Activated CD4-positive, alpha-beta T cell treated with anti-CD3 and anti-CD28 coated beads, Interleukin-2, amount 50 U/mL, for 16 hours (primary cell): ENCODE data around the gene ENTPD5.
A peak's percentile ranks its signal among the peaks of the same experiment; 100 is the strongest.
"Not testable (repeated sequence)": the region's sequence is repeated elsewhere in the genome, so short reads cannot be mapped to it uniquely, and the experiment has no call there.

ENCODE experiments used
- DNase-seq: peaks from one replicate; pipeline ENCODE4 v3.0.0-alpha.2; 2020

ENTPD5 gene

DNA sequence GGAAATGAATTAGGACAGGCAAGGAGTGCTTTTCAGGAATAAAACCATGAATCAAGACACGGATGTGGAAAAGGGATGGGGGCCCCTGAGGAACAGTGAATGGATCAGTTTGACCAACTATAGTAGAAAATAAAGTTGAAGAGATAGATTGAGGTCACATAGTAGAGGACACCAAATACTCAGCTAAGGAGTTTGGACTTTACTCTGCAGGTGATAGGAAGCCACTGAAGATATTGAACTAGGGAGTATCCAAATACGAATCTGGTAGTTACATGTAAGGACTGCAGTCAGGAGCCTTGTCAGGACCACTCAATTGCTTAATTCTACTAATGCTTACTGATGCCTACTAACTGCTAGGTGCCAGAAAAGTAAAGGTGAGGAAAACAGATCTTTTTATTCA, 20.4 kb downstream of the ENTPD5 start:
- no peak for DNase-seq

DNA sequence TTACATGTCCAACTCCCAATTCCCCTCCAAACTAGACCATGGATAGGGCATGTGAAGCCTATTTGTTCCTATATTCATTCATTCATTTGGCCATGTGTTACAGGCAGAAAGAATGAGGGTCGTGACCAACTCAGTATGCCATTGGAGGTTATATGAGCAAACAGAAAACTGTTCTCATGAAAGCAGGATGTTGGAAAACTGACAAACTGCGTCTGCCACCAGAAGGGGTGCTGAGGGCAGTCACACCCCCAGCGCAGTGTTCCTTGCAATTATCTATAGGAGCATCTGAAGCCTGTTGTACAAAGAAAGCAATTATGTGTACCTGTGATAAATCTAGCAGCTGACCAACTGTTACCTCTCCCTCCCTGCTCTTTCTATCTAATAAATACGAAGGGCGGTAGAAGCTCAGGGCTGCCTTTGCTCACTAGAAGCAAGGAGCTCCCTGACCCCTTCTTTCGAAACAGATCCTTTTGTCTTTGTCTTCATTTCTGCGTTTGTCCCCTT, 21.1 kb downstream of the ENTPD5 start:
- no peak for DNase-seq

DNA sequence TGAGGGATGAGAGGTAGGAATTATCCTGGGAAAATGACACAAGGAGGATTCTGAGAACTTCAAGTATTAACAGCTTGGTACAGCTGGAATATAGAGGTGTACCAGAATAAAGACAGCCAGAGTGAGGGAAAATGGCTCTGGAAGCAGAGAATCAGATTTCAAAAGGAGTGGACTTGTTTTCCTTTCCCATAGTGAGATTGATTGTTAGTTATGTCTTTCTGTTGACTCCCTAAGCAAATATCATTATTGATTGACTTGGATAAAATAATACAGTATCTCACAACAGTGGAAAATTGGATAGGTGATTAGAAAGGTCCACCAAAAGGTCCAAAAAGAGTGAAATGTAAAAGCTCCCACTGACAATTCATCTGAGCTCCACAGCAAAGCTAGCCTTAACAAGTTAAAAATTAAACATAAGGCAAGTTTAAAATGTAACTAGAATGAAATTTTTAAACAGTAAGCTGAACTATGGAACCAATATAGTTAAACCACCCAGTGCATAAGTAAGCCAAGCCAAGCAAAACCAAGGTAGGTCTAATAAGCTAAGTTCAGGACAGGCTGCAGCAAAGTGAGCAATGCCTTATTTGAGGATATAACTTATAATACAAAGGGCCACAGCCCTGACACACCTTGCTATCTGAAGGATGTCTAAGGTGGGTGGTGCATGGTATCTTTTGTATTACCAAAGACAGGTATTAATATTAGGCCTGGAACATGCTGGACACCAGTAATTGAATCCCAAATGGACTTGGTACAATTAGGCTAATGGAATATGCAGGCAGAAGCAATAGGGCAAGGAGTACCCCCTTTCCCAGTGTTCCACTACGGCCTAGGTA, 21.8 kb downstream of the ENTPD5 start:
- DNase-seq, result no peak

DNA sequence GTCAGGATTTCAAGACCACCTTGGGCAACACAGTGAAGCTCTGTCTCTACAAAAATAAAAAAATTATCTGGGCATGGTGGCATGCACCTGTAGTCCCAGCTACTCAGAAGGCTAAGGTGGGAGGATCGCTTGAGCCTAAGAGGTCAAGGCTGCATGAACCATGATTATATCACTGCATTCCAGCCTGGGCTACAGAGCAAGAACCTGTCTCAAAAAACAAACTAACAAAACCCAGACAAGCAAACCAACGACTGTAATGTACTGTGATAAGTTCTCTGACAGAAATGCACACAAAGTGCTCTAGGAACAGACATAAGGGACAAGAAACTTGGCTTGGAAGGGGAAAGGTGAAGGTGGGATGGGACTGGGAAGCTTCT, 22.4 kb downstream of the ENTPD5 start:
- no peak for DNase-seq

DNA sequence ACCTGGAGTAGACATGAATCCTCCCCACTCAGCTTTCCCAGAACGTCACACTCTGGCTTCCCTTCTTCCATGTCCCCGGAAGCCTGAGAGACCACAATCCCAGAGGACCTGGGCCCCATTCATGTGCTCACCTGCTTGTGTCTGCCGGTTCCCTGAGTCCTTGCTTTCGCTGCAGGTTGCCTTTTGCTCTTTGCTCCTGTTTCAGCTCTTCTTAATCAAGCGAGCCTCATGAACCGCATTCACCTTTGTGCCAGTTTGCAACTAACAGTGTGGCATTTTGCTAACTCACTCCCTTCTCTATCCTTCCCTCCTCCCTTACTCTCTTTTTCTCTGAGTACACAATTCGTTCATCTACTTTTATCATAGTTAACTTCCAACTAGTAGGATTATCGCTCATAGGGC, 23.1 kb downstream of the ENTPD5 start:
- DNase-seq, result no peak

DNA sequence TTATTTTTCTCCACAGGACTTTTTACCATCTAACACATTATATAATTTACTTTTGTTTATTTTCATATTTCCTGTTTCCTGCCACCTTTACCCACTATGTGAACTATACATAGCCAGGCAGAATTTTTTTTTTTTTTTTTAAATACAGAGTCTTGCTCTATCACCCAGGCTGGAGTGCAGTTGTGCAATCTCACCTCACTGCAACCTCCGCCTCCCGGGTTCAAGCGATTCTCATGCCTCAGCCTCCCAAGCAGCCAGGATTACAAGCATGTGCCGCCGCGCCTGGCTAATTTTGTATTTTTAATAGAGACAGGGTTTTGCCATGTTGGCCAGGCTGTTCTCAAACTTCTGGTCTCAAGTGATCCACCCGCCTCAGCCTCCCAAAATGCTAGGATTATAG, 24.2 kb downstream of the ENTPD5 start:
- not testable (repeated sequence) for DNase-seq

DNA sequence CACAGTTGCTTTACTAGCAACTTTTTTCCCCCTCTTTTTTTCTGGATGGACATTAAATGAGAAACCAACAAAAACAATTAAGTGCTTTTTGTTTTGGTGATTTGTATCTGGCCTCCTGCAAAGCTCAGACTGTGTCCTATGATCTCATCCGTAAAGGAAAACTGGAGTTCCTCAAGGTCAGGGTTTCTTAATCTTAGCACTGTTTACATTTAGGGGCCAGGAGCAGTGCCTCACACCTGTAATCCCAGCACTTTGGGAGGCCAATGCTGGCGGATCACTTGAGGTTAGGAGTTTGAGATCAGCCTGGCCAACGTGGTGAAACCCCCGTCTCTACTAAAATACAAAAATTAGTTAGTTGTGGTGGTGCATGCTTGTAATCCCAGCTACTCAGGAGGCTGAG, 28.0 kb downstream of the ENTPD5 start:
- no peak for DNase-seq

DNA sequence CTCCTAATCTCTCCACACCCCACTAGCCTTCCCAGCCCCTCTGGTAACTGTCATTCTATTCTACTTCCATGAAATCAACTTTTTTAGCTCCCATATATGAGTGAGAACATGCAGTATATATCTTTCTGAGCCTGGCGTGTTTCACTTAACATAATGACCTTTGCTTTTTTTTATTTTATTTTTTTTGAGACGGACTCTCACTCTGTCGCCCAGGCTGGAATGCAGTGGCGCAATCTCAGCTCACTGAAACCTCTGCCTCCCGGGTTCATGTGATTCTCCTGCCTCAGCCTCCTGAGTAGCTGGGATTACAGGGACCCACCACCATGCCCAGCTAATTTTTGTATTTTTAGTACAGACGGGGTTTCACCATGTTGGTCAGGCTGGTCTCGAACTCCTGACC, 30.4 kb downstream of the ENTPD5 start:
- not testable (repeated sequence) for DNase-seq

DNA sequence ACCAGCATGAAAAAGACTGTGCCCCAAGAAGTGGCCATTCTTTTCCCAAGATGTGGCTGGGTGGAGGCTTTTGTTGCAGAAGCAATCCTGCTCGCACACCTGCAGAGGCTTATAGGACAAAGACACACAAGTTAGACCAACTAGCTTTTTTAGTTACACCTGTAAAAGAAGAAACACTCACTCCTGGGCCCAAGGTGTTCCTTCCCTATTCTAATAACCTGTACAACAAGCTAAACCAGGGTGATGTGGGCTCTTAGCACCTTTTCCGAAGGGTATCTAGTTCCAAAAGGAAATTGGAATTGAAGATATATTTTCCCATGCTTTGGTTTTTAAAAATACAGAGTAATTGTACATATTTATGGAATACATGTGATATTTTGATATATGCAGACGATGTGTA, 31.0 kb downstream of the ENTPD5 start:
- no peak for DNase-seq

DNA sequence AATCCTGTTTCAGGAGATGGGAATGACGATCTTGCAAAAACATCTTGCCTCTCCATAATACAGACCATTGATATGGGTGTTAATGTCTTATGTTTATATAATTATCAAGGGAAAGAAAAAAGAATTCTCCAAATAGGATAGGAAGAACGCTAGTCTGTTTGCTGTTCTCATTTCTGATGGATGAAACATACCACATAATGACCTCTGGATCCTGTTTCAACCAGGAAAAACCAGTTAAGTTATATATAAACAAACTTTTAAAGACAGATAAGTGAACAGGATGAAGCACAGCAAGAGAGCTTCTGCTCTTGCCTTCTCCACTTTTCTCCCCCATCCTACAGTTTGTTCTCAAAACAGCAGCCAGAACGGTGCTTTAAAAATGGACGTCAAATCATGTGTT, 41.2 kb downstream of the ENTPD5 start:
- DNase-seq, result no peak

DNA sequence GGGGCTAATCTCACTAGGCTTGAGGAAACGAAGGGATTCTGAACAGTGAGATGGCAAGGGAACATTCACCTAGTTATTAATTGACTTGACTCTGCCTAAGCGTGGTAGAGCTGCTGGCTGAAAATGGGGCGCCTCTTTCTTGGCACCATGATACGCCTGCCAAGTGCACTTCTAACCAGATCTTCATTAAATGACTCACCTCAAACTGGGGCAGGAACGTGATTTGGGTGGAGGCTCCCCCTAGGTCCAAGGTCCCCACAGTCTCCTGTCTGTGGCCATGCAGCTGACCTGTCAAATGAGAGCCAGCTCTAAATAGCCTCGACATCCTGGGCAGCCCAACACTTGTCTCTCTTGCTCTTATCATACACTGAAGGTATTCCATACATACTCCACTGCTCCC, 43.0 kb downstream of the ENTPD5 start:
- no peak for DNase-seq

DNA sequence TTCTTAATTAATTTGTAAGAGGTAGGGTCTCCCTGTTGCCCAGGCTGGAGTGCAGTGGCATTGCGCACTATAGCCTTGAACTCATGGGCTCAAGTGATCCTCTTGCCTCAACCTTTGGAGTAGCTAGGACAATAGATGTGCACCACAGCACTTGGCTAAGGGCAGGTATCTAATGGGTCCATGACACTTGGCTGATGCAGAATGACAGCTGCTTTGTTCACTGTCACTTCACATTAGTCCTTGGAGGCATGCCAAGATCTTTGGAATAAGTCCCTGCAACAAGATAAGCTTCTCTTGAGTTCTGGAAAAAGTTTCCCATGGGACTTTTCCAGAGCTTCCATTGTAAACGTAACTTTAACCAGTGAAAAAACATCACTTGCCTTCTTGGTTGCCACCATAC, 45.6 kb downstream of the ENTPD5 start:
- DNase-seq, result no peak

DNA sequence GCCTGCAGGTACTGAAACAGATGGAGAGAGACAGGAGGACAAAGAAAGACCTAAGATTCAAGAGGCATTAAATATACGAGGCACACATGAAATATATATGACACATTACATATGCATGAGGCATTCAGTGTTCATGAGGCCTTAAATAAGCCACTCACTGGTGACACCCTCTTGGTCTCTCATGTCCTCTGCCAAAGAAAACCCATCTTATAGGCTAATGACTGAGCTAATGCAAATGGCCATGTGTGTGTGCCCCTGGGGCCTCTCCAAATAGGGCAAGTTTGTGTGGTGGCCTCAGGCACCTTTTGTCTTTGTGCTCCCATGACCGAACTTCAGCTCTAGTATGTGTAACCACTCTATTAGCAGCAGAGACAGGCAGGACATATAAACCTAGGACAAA, 50.2 kb downstream of the ENTPD5 start:
- DNase-seq, result no peak

DNA sequence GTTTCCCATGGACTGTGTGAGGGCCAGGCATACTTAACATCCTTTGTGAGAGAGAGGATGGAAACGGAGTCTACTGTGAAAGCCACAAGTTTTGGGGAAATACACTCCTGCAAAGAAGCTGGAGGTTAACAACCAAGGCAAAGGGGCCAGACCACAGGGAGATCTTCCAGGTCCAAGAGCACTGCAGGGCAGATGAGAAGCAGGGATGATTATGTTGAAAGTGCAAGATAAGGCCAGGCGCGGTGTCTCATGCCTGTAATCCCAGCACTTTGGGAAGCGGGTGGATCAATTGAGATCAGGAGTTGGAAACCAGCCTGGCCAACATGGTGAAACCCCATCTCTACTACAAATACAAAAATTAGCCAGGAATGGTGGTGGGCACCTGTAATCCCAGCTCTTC, 53.9 kb downstream of the ENTPD5 start:
- no peak for DNase-seq

DNA sequence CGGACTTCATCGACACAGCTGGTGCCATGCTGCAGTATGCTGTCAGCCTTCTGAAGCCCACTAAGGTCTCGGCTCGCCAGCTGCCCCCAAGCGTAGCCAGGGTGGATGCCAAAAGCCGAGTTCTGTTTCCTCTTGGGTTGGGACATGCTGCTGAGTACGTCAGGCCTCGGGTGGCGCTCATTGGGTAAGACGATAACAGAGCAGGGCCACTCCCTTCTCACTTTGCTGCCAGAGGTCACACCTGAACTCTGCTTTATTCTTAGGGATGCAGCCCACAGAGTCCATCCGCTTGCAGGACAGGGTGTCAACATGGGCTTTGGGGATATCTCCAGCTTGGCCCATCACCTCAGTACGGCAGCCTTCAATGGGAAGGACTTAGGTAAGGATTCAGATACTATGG, 57.9 kb downstream of the ENTPD5 start:
- no peak for DNase-seq

DNA sequence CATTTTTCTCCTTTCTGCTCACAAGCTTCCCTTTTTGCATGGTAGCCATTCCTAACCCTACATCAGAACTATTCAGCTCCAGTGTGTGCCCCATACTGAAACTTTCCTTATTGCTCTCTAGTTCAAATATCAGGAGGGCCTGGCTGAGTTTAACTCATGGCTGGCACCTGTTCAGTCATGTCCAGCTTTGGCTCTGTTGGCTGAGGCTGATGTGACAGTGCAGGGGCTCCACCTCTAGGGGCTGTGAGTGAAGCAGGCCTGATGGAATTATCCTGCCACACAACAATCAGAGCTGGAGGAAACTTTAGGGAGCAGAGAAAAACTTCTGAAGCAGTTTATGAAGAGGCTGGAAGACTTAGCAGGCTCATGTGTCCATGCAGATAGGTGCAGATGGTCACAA, 60.5 kb downstream of the ENTPD5 start:
- no peak for DNase-seq

DNA sequence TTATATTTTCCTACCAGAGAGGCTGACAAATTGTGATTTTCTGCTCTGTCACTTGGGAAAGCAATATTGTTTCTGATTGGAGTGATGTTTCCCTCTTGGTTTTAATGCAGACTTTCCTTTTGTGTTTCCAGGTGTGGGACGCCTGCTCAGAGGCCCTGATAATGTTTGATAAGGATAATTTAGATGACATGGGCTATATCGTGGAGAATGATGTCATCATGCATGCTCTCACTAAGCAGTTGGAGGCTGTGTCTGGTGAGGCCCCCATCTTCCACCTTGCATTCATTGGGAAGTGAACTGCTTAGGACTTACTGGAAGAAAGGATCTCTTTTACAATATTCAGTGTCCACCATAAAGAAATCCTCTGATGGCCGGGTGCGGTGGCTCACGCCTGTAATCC, 63.4 kb downstream of the ENTPD5 start:
- DNase-seq, result no peak

DNA sequence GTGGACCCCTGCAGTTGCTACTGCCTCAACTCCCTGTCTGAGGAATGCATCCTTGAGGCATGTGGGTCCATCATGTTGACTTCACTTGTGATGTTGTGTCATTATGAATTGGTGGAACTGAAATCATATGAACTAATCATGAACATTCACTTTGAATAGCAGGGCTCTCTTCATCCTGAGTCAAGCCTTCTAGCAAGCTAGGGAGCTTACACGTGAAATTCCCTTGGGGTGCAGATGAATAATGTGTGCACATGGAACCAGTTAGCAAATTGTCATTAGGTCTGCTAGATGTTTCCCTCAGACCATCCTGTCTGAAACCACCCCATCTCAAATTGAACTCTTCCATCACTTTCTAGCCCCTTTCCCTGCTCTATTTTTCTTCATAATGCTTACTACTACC, 65.4 kb downstream of the ENTPD5 start:
- no peak for DNase-seq

DNA sequence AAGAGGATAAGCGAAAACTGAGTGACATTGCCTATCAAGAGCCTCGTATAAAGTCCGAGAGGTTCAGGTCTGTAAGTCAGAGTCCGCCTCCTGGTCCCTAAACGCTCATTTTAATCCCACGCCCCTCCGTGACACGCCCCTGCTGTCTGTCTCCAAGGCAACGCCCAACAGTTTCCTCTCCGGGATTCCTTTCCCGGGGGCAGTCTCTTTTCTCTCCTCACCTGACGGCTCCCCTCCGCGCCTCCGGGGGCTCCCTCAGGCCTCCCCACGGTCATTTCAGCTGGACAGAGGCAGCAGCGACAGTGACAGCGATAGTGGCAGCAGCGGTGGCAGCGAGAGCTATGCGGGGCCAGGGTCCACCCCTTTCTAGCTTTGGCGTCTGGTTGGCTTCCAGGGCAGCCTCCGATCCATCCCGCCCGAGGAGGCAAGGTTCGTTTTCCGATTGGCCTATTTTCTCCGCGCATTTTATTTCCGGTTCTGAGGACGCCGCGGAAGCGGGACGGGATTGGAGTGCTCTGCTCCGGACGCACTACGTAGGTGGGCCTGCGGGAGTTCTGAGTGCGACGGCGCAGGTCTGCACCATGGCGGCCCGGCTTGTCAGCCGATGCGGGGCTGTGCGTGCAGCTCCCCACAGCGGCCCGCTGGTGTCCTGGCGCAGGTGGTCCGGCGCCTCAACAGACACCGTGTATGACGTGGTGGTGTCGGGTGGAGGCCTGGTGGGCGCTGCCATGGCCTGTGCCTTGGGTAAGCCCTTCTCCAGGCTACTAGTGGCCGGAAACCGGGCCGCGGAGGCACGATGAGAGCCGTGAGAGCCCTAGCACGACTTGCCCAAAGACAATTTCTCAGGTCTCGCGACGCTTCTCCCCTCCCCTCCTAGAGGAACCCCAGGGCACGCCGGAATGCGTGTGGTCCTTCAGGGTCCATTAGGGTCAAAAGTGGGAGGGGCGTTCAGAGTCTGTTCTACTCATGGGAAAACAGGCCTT, 69.0 kb downstream of the ENTPD5 start, which contains the start of the genes COQ6 and FAM161B:
COQ6 (plus strand) TSS at position 551 of the 983 bp plus-strand sequence; CDS start at position 582, 31 bp downstream.
FAM161B (minus strand) TSS at position 343 of the 983 bp plus-strand sequence; CDS start at position 275, 68 bp downstream.
- peak; percentile 97 for DNase-seq

DNA sequence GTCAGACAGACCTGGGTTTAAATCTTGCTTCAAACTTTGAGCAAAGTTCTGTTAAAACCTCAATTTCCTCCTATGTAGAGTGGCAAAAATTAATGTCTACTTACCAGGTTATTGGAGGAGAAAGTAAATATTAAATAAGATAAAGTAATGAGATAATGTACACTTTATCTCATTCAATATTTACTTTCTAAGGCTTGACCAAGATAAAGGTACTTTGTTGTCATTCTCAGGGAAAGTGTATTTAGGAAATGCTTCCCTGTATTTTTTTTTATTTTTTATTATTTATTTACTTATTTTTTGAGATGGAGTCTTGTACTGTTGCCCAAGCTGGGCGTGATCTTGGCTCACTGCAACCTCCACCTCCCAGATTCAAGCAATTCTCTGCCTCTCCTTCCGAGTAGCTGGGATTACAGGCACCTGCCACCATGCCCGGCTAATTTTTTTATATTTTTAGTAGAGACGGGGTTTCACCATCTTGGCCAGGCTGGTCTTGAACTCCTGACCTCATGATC, 73.9 kb downstream of the ENTPD5 start:
- DNase-seq, result no peak

DNA sequence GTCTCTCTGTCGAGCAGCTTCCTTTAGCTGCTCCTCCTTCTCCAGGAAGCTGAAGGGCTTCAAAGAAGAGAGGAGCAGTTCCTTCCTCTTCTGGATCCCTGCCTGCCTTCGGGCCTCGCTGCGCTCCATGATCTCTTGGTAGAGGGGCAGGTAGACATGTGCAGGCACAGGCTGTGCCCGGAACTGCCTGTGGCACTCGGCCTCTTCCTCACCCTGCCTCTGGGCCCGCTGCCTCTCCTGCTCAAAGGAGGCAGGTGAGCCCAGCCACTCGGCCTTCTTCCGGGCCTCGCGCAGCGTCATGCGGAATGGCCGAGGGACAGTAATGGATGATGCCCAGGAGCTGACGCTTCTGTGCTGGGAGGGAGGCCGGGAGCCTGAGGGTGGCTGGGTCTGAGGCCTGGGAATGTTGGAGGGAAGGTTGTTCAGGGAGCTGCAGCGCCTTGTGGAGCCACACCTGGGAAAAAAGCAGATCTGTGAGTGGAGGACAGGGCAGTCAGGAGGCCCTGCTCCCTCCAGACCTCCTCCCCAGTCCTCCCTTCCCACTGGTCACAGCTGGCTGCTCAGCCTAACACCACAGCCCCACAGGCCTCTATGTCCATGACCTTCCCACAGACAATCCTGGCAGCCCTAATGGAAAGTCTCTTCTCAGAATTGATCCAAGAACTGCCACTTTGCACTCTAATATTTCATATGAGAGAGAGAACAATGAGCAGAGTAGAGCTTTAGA, 74.5 kb downstream of the ENTPD5 start:
- DNase-seq, result no peak

DNA sequence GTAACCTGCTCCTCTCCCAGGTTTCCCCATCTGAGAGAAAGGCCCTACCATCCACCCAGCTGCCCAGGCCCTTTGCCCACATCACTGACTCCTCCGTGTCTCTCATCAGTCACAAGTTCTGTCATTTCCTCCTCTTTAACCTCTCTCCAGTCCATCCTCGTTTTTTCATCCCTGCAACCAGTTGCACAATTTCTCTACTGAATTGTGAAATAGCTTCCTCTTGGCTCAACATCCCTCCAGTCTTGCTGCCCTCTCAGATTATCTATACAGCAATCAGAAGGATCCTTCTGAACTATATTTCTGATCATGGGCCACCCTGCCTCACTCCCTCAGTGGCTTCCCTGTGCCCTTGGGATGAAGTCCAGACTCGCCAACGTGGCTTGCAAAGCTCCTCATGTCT, 76.0 kb downstream of the ENTPD5 start:
- DNase-seq, result peak; percentile 18

DNA sequence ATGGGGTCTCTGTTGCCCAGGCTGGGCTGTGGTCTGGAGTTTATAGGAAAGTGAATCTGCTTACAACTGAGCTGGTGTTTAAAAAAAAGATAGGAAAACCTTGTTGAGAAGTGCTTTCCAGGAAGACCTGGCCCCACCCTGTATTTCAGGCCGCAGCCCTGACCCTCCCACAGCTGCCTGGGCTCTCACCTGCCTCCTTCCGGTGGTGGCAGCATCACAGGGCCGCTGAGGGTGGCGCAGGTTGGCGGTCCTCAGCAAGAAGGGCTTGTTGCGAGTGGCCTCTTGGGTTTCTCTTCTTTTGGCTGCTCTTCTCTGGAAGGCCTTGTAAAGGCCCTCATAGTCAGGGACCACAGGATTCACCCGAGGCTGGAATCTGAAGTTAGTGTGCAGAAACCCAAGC, 76.9 kb downstream of the ENTPD5 start:
- DNase-seq, result no peak
